IMR-90 (cell line): Measurements from ENCODE around the gene JPH3. TPM values are rescaled to one million over a fixed set of nuclear protein-coding genes. Genes with fewer than 3 reads are reported as not detected.

ENCODE experiments used
- ATAC-seq: fragments of 200-7000 bp; cut with Tn5 transposase; 2 replicates; pipeline ENCODE4 v1.9.1; 2020; ENCODE audit warnings: low read depth, mild to moderate bottlenecking, moderate library complexity
- BruUV-seq: library from RNA; stranded (reverse); fragments of 400-500 nt; replicated peaks from 2 replicates; lab custom pipeline; 2021; lab: Mats Ljungman, UMichigan
- CTCF ChIA-PET: fragments of 300-600 bp; formaldehyde crosslinking; extraction: SDS; loops from one replicate; lab custom pipeline; 2021; ENCODE audit warnings: antibody characterized with exemption; lab: Yijun Ruan, JAX
- POLR2A ChIA-PET: fragments of 300-600 bp; sonication (Branson Sonifier 250); formaldehyde crosslinking; loops from one replicate; lab custom pipeline; 2022; ENCODE audit warnings: antibody characterized with exemption; ENCODE audit not compliant: unreplicated experiment; lab: Charles Lee
- DNase-seq: peaks from one replicate; pipeline ENCODE4 v3.0.0; 2013
- H2AFZ ChIP-seq: replicated peaks from 2 replicates; pipeline ENCODE3; 2013; ENCODE audit warnings: low read length, mild to moderate bottlenecking; ENCODE audit not compliant: poor library complexity
- H2AK5ac ChIP-seq: 2 replicates; pipeline ENCODE4 v1.6.1; 2013; ENCODE audit warnings: low read depth, low read length, inconsistent platforms
- H2AK9ac ChIP-seq: replicated peaks from 2 replicates; pipeline ENCODE3; 2013; ENCODE audit warnings: mild to moderate bottlenecking, low read depth, low read length, moderate library complexity; ENCODE audit not compliant: poor library complexity
- H2BK120ac ChIP-seq: 2 replicates; pipeline ENCODE4 v1.6.1; 2013; ENCODE audit warnings: low read depth, low read length, inconsistent platforms
- H2BK15ac ChIP-seq: 3 replicates; pipeline ENCODE4 v1.6.1; 2013; ENCODE audit warnings: low read depth, low read length, inconsistent platforms
- H2BK20ac ChIP-seq: 2 replicates; pipeline ENCODE4 v1.6.1; 2013; ENCODE audit warnings: low read depth, mild to moderate bottlenecking, inconsistent platforms, low read length, moderate library complexity
- H2BK5ac ChIP-seq: 2 replicates; pipeline ENCODE4 v1.6.1; 2013; ENCODE audit warnings: mild to moderate bottlenecking, low read depth, low read length, inconsistent platforms; ENCODE audit not compliant: poor library complexity, severe bottlenecking
- H3K14ac ChIP-seq: replicated peaks from 2 replicates; pipeline ENCODE4 v1.6.1; 2013; ENCODE audit warnings: low read depth, low read length, inconsistent platforms
- H3K18ac ChIP-seq: 2 replicates; pipeline ENCODE4 v1.6.1; 2013; ENCODE audit warnings: low read depth, low read length, control low read depth
- H3K23ac ChIP-seq: 2 replicates; pipeline ENCODE4 v1.6.1; 2013; ENCODE audit warnings: low read depth, low read length, inconsistent platforms
- H3K27ac ChIP-seq: 2 replicates; pipeline ENCODE4 v1.5.1; 2013; ENCODE audit warnings: mild to moderate bottlenecking, control low read depth, low read length; ENCODE audit not compliant: insufficient read depth
- H3K27me3 ChIP-seq: 2 replicates; pipeline ENCODE4 v1.6.1; 2013; ENCODE audit warnings: low read length; ENCODE audit not compliant: control insufficient read depth, insufficient read depth
- H3K36me3 ChIP-seq: 2 replicates; pipeline ENCODE4 v1.6.1; 2013; ENCODE audit warnings: low read length, mixed read lengths; ENCODE audit not compliant: control insufficient read depth, insufficient read depth
- H3K4ac ChIP-seq: 2 replicates; pipeline ENCODE4 v1.6.1; 2013; ENCODE audit warnings: low read depth, low read length, inconsistent platforms
- H3K4me1 ChIP-seq: 2 replicates; pipeline ENCODE4 v1.6.1; 2013; ENCODE audit warnings: low read length, mixed read lengths; ENCODE audit not compliant: control insufficient read depth, insufficient read depth
- H3K4me2 ChIP-seq: 2 replicates; pipeline ENCODE4 v1.6.1; 2013; ENCODE audit warnings: low read depth, mild to moderate bottlenecking, control low read depth, low read length, moderate library complexity
- H3K4me3 ChIP-seq: 2 replicates; pipeline ENCODE4 v1.5.1; 2013; ENCODE audit warnings: low read depth, mild to moderate bottlenecking, control low read depth, low read length, moderate library complexity; ENCODE audit not compliant: insufficient read depth
- H3K56ac ChIP-seq: 2 replicates; pipeline ENCODE4 v1.6.1; 2013; ENCODE audit warnings: low read length, inconsistent platforms; ENCODE audit not compliant: insufficient read depth; ENCODE audit errors: extremely low read depth
- H3K79me1 ChIP-seq, 2 experiments: 2 replicates each; pipeline ENCODE4 v1.6.1; 2013; ENCODE audit warnings: low read length in 2 of 2, inconsistent platforms in 1 of 2, low read depth in 1 of 2
- H3K9ac ChIP-seq: 2 replicates; pipeline ENCODE4 v1.6.1; 2013; ENCODE audit warnings: low read depth, low read length, control low read depth
- H3K9me1 ChIP-seq: 2 replicates; pipeline ENCODE4 v1.6.1; 2013; ENCODE audit warnings: low read length, inconsistent platforms; ENCODE audit not compliant: insufficient read depth
- H3K9me3 ChIP-seq: 2 replicates; pipeline ENCODE4 v1.6.1; 2013; ENCODE audit warnings: low read length; ENCODE audit not compliant: control insufficient read depth, insufficient read depth
- H4K20me1 ChIP-seq: 2 replicates; pipeline ENCODE4 v1.6.1; 2013; ENCODE audit warnings: low read length, inconsistent platforms; ENCODE audit not compliant: insufficient read depth
- H4K5ac ChIP-seq: 2 replicates; pipeline ENCODE4 v1.6.1; 2013; ENCODE audit warnings: mild to moderate bottlenecking, low read depth, low read length, control low read depth
- H4K8ac ChIP-seq, 2 experiments: 2 replicates each; pipeline ENCODE4 v1.6.1; 2013; ENCODE audit warnings: low read depth in 2 of 2, low read length in 2 of 2, control low read depth in 1 of 2, inconsistent platforms in 1 of 2
- H4K91ac ChIP-seq: 2 replicates; pipeline ENCODE4 v1.6.1; 2013; ENCODE audit warnings: low read depth, low read length, inconsistent platforms; ENCODE audit not compliant: insufficient read depth
- BHLHE40 ChIP-seq: fragments of 150-350 bp; IDR thresholded peaks from 2 replicates; pipeline ENCODE4 v1.6.1; 2016; ENCODE audit warnings: mild to moderate bottlenecking, low read depth, low read length
- CEBPB ChIP-seq: IDR thresholded peaks from 2 replicates; pipeline ENCODE4 v1.6.1; 2012; ENCODE audit warnings: low read depth, low read length, improper control_type of control experiment
- CTCF ChIP-seq: conservative IDR thresholded peaks from 2 replicates; pipeline ENCODE4 v1.5.1; 2012; ENCODE audit warnings: mild to moderate bottlenecking, low read depth, low read length, improper control_type of control experiment
- ELK1 ChIP-seq: fragments of 150-350 bp; IDR thresholded peaks from 2 replicates; pipeline ENCODE4 v1.6.1; 2016; ENCODE audit warnings: low read depth, mild to moderate bottlenecking, low read length, moderate library complexity, borderline replicate concordance
- FOS ChIP-seq: fragments of 150-350 bp; IDR thresholded peaks from 2 replicates; pipeline ENCODE4 v1.6.1; 2016; ENCODE audit warnings: low read depth, low read length
- MAFK ChIP-seq: IDR thresholded peaks from 2 replicates; pipeline ENCODE4 v1.6.1; 2012; ENCODE audit warnings: low read depth, low read length, improper control_type of control experiment
- NFE2L2 ChIP-seq: fragments of 150-350 bp; IDR thresholded peaks from 2 replicates; pipeline ENCODE4 v1.6.1; 2016; ENCODE audit warnings: low read depth, mild to moderate bottlenecking, low read length
- POLR2A ChIP-seq: IDR thresholded peaks from 2 replicates; pipeline ENCODE4 v1.6.1; 2012; ENCODE audit warnings: mild to moderate bottlenecking, low read depth, low read length
- RAD21 ChIP-seq: IDR thresholded peaks from 2 replicates; pipeline ENCODE4 v1.6.1; 2012; ENCODE audit warnings: low read length, improper control_type of control experiment
- RFX5 ChIP-seq: IDR thresholded peaks from 2 replicates; pipeline ENCODE4 v1.8.0; 2012; ENCODE audit warnings: low read depth, mild to moderate bottlenecking, low read length, moderate library complexity
- SMC3 ChIP-seq: fragments of 150-350 bp; IDR thresholded peaks from 2 replicates; pipeline ENCODE4 v1.6.1; 2016; ENCODE audit warnings: low read depth, mild to moderate bottlenecking, antibody characterized with exemption, low read length, moderate library complexity
- WGBS, 2 experiments: methylation state at CpG; one replicate each; pipeline versions ENCODE4 v1.1.5 to v1.1.7; 2013; ENCODE audit warnings: missing lambda C conversion rate in 2 of 2; ENCODE audit not compliant: insufficient read length in 1 of 2; ENCODE audit errors: extremely low coverage in 2 of 2; 5-methylcytosine and 5-hydroxymethylcytosine counted together
- dilution Hi-C: fragments of 300-500 bp; cut with HindIII; formaldehyde crosslinking; loops from one replicate; pipeline ENCODE4 v1.14.3; 2018; ENCODE audit warnings: low sequenced_read_pairs; ENCODE audit not compliant: unreplicated experiment
- in situ Hi-C: fragments of 300-500 bp; cut with MboI; formaldehyde crosslinking; loops from 3 replicates; pipeline ENCODE4 v1.14.3; 2019; ENCODE audit warnings: low sequenced_read_pairs, inconsistent platforms, mixed read lengths
- intact Hi-C: fragments of 100-400 bp; cut with micrococcal nuclease; formaldehyde crosslinking; loops from 2 replicates; pipeline ENCODE4 v1.10.0; 2022
- polyA plus RNA-seq, 3 experiments: library from polyadenylated mRNA; depleted of rRNA; stranded (reverse); fragments of >200 nt; gene quantifications; 2 replicates each; pipeline ENCODE4 v1.2.3, GENCODE V29; 2012; ENCODE audit warnings: low replicate concordance in 1 of 3
- total RNA-seq: library from RNA; depleted of rRNA; stranded (reverse); fragments of >200 nt; gene quantifications from 2 replicates; pipeline ENCODE4 v1.2.3, GENCODE V29; 2012
- TF ChIP-seq, protein P1 (sequence below): fragments of 150-350 bp; IDR thresholded peaks from 2 replicates; pipeline ENCODE4 v1.6.1; 2017; ENCODE audit warnings: mild to moderate bottlenecking, antibody characterized with exemption, low read length, low read depth

The JPH3 gene
- total and polyA plus RNA-seq, 2 of the 4 experiments (the other 2 are of a cell fraction), result 0.03 TPM; not detected in 1

- Histone ChIP-seq H3K4me2 (no peak overlapping the region), H3K27me3 (peaks cover 23% of the 10 kb centered on the region), H3K4ac (no peak overlapping the region; the same call in 1 of the 2 replicates), H3K4me3 (no peak overlapping the region), H3K9ac (no peak overlapping the region), H2AFZ (no peak overlapping the region), H3K4me1 (peaks cover 26% of the 10 kb centered on the region), H3K9me1 (peaks cover 18% of the 10 kb centered on the region), H3K27ac (no peak overlapping the region), H4K91ac (no peak overlapping the region), H3K79me1 (0 out of 4 replicates have a peak, but pooled peaks cover 0 to 5% of the 10 kb centered on the region in 2 experiments), H2BK5ac (no peak overlapping the region), H2AK5ac (peak overlapping the region; percentile 37), H3K14ac (no peak overlapping the region), H3K9me3 (no peaks in the 10 kb centered on the region), H3K18ac (no peak overlapping the region), H2BK15ac (no peak overlapping the region), H4K5ac (no peak overlapping the region), H4K20me1 (no peaks in the 10 kb centered on the region), H3K23ac (no peak overlapping the region), H3K56ac (no peak overlapping the region), H2AK9ac (no peak overlapping the region), H2BK120ac (no peak overlapping the region), H3K36me3 (no peaks in the 10 kb centered on the region), H4K8ac (no peak overlapping the region), H2BK20ac (no peak overlapping the region)
- in situ Hi-C loops (loop anchor here (5.0 kb wide), 1 partner anchor 182 kb away; the partner anchor contains the start of gene KLHDC4), dilution Hi-C loops (no loop called here), intact Hi-C loops (no loop called here)
- POLR2A ChIA-PET, result no interaction called here
- no TSS peak for BruUV-seq
- 55% methylated on average over 8 of the region's 28 CpGs; no CpG with 5 or more reads in 1 of the 2 experiments for WGBS, 2 experiments
- CTCF ChIA-PET, result interaction anchor here (2.8 kb wide), 1 partner anchor 50 kb away, joined by 10 read pairs; no protein-coding TSS in a partner anchor
- ATAC-seq, result no peak
- no peak for TF ChIP-seq NFE2L2
- no peak for TF ChIP-seq BHLHE40
- no peak for TF ChIP-seq CEBPB
- no peak for TF ChIP-seq ELK1
- TF ChIP-seq POLR2A, result no peak
- no peak for TF ChIP-seq SMC3
- no peak for TF ChIP-seq FOS
- no peak for TF ChIP-seq RAD21
- no peak for TF ChIP-seq RFX5
- no peak for TF ChIP-seq CTCF
- TF ChIP-seq, protein P1, sequence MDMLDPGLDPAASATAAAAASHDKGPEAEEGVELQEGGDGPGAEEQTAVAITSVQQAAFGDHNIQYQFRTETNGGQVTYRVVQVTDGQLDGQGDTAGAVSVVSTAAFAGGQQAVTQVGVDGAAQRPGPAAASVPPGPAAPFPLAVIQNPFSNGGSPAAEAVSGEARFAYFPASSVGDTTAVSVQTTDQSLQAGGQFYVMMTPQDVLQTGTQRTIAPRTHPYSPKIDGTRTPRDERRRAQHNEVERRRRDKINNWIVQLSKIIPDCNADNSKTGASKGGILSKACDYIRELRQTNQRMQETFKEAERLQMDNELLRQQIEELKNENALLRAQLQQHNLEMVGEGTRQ, result no peak
- TF ChIP-seq MAFK, result no peak
- DNase-seq, result no peak
Observed at GRCh38 chr16:87585442-87586200, 16.7 kb upstream of the JPH3 start.
